HG03139 (cell line): ENCODE results near the gene ZBTB25.

Source experiments
- ATAC-seq: cut with Tn5 transposase; IDR thresholded peaks from one replicate; pipeline ENCODE4 v1.9.1; 2021; ENCODE audit not compliant: unreplicated experiment

ZBTB25 gene

DNA sequence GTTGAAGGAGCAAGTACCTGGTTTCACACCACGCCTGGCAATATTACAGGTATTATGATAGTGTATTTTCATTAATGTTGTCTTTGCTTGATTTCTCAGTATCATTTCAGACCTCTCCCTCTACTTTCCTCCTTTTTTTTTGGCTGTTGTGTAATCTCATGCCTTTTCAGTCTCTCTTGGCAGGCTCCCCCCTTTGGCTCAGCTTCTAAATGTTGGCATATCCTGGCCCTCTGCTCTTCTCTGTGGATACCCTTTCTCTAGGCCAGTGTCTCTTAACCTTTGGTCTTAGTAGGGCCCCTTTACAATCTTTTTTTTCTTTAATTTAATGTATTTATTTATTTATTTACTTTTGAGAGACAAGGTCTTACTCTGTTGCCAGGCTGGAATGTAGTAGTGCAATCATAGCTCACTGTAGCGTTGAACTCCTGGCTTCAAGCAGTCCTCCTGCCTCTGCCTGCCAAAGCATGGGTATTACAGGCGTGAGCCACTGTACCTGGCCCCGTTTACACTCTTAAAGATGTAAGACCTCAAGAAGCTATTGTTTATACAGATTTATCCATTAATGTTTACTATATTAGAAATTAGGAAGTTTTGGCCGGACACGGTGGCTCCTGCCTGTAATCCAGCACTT is 102.7 kb downstream of the ZBTB25 start:
- no peak for ATAC-seq
